NCI-H226 (cell line): ENCODE measurements around the gene SMIM32.

Experiments
- DNase-seq: peaks from one replicate; pipeline ENCODE4 v3.0.0-alpha.2; 2015

Gene SMIM32

DNA sequence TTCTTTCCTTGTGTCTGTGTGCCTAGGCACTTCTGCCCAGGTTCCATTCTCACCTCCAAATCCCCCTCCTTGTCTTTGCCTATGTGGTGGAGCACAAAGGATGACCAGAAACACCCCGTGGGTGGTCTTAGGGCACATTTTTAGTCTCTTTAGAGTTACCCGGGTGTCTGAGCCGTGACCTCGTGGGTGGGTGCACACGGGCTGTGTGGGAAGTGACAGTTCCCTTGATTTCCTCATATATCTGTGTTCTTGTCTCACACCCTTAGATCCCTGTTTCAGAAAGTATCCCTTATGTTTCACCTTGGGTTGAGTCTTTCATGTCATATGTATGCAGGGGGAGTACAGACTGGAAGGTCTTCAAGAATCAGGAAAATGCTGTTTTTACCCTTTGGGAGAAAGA is 13.4 kb upstream of the SMIM32 start:
- no peak for DNase-seq

DNA sequence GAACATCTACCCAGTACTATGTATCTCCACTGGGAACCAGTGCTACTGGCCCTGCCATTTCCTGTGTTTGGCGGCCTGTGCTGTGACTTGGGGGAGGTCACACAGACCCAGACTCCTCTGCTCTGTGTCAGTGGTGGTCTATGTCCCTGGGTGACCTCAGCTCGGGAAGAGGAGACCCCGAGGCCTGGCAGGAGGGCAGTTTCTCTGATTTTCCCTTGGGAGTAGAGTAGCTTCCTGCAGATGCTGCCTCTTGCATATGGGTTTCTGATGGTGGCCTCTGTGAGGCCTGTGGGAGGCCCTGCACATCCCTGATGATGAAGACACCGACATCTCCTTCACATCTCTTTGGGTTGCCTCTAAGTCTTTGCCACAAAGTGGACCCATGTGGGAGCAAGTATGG is 13.0 kb upstream of the SMIM32 start:
- DNase-seq, result no peak

DNA sequence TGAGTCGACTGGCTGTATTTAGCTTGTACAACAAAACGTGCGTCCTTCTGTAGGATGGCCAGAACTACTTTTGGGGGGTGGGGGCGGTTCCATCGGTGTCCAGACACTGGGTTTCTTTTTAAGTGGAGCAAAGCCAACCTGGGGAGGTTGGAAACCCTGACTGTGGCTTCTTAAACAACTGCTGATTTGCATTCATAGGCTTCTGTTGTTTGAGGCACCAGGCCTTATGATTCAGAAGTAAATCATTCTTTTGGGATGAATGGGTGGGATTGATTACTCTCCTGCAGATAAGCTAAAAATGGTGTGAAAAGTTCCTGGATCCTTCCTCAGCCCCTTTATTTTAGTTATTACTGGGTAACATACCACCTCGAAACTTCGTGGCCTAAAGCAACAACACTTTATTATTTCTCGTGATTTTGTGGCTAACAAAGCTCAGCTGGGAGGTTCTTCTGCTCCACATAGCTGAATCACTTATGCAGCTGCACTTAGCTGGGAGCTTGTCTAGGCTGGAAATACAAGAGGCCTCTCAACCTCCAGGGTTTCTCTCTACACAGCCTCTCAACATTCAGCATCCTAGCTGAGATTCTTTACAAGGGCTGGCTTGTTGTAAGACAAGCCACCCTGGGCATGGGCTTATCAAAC is 12.2 kb upstream of the SMIM32 start:
- no peak for DNase-seq

DNA sequence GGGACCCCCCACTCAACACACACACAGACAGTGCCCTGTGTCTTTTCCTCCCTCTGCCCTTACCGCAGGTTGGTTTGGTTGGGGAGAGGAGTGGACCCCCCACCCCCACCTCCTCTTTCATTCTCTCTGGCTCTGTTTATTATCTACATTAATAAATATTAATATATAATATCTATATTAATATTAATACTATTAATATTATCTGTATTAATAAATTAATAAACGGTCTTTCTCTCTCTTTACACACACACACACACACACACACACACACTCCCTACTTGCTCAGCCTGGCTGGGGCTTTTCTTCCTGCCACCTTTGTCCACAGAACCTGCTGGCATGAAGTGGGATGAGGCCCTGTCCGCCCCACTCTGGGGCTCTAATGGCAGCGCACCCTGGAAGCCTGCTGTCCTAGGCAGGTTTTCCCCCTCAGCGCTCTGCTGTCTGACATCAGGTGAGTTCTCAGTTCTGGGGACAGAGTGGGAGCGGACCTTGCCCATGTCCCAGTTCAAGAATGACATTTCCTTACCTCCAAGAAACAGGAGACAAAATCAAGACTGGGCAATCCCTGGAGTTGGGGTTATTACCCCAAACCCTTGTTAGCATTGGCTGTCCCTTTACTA is 10.5 kb upstream of the SMIM32 start:
- no peak for DNase-seq

DNA sequence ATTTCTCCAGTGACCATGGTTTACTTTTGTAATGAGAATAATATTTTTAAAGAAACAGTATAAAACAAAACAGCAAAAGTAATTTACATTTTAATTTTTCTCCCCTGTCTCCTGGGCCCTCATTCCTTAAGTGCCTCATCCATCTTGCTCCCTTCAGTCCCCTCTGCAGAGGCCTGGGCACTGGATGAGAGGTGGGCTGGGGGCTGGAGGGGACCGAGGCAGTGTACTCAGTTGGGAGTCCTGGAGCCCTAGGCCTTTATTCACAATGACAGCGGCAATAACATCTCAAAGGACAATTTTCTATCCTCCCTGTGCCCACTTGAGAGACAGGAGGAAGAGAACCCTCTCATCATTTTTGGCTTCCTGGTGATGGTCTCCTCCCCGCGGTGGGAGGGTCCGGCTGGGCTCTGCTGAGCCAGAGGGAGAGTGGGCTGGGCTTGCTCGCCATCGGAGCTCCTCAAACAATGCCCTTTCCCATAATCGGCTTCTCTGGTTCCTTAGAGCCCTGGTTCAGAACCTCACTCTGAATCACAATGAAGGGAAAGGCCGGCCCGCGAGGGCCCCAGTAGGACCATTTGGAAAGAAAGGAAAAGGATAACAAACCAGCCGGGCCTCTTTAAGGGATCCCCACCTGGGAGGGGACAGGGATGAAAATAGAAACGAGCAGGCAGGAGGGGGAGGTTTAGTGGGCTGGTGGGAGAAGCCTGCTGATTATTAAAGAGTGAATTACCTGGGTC is 9.7 kb upstream of the SMIM32 start:
- DNase-seq, result no peak

DNA sequence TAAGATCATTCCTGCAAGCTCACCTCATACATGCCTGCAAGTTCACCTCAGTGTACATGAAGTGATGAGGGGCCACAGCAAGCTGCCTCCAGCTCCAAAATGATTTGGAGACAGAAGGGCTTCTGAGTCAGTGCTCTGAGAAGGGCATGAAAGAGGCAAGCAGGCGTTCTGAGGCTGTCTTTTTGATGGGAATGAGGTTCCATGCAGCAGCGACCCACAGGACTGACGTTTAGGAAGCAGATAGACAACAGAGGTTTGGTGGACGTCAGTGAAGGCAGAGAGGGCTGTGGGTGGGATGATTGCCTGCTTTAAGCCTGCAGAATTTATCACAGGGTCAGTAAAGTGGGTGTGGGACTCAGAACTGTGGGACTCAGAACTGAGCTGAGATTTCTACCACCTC is 8.9 kb upstream of the SMIM32 start:
- no peak for DNase-seq

DNA sequence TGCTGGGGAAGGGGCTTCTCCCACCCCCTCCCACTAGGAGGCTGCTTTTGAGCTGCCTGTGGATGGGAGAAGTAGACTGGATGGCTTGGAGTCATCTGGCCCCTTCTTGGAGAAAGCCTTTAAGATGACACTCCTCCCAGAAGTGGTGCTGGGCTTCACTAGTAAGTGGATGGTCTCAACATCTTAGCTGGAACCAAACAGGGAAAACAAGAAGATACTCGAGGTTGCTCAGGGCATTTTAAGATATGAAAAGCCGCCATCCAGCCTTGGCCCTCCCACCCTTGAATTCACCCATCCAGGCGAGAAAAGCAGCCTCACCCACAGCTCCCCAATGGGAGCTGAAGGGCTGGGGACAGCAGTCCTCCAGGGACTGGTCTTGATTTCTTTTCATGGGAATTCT is 7.8 kb upstream of the SMIM32 start:
- DNase-seq, result no peak

DNA sequence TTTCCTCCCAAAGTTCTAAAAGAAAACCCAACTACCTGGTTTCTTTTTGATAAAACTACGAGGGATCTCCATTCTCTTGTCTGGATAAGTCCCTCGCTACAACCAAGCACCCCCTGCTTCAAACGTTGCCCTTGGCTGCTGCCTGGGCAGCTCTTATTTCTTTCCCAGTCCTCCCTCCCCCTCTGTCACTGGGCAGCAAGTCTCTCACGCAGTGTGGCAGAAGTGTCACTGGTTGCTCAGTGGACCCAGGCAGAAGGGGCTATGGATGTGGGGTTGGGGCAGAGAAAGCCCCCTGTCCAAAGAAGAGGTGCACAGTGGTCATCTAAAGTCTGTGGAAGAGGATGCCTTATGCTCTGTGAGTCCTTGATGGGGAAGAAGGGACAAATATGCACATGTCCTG is 7.2 kb upstream of the SMIM32 start:
- no peak for DNase-seq

DNA sequence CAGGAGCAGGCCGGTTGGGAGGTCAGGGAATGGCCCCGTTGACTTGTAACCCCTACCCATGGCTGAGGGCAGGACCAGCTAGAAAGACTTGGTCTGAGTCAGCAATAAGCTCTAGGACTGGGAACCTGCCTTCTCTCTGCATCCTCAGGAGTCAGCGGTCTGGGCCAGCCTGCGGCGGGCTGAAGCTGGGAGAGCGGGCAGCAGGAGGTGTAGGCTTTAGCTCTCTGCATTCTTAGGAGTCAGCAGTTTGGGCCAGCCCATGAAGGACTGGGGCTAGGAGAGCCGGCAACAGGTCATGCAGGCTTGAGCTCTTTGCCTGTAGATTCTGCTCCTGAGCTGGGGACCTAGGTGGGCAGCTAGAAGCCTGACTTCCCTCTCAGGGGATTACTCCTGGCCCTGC is 6.4 kb upstream of the SMIM32 start:
- no peak for DNase-seq

DNA sequence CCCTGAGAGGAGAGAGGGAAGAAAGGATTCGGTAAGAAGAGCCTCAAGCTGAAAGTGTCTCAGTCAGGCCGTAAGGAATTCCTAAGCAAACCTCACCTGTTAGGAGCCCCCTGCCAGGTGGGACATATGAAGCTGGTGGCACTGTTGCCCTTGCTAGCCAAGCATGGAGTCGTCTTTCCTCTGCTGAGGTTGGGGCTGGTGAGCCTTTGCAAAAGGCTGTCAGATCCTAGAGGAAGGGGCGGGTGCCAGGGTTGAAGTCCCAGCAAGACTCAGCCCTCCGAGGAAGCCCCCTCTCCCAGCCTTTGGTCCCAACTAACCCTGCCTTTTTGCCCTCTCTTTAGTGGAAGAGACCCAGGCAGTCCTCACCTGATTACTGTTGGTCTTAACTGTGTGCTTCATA is 5.5 kb upstream of the SMIM32 start:
- DNase-seq, result no peak

DNA sequence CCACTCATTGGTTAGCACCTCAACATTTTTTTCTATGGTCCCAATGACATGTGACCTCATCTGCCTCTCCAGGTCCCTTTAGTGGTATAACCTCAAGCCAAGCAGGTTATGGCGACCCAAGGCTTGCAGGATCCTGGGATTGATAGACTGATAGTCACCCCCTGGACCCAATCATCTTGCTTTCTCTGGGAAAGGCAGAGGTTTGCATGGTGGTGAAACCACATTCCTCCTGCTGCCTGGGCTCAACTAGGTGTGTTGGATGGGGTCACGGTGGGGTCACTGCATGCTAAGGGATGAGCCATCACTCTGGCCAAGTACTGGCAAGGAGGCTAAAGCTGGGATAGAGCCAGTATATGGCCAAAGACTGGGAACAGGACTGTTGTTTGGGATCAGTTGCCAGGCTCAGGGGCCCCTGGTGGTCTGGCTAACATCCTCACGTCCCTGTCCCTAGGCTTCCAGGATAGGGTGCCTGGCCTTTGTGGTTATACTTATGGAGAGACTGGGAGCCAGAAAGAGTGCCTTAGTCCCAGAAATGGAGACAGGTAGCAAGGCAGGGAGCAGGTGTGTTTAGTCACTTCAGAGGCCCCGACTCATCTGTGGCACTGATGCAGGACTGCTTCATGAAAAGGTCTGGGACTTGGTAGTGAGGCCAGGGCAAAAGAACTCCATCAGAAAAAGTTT is 4.6 kb upstream of the SMIM32 start:
- DNase-seq, result no peak

DNA sequence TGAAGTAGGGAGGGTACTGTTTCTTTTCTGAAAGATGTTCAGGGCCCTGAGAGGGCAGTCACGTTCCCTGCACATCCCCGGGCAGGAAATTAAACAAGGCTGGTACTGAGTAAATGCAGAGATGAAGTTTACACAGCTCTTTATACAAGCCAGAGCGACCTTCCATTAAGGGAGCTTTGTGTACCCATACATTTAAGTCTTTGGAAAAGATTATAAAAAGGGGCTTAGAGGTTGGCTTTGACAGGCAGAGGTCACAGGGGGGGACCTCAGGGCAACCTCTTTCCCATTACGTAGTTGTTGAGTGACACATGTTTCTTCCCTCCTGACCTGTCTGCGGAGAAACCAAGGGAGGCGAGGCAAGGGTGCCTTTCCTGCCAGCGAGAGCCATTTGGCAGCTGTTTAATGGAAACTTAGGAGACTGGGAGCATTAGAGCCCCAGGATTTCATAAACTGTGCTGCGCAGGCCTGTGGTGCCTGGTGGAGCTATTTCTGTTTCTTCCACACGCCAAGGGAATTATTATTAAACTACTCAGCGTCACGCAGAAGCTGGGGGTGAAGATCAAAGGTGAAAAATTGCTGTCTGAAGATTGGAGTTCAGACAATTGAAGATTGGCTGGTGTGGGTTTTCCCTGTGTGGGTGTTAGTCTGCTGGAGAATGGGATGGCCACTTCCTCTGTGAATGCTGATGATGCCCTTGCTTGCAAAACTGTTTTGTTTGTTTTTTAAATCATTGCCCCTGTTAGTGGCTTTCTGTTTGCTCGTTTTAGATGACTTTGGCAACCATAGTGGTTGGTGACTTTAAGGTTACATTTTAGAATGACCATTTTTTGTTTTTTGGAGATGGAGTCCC is 3.2 kb upstream of the SMIM32 start:
- DNase-seq, result no peak

DNA sequence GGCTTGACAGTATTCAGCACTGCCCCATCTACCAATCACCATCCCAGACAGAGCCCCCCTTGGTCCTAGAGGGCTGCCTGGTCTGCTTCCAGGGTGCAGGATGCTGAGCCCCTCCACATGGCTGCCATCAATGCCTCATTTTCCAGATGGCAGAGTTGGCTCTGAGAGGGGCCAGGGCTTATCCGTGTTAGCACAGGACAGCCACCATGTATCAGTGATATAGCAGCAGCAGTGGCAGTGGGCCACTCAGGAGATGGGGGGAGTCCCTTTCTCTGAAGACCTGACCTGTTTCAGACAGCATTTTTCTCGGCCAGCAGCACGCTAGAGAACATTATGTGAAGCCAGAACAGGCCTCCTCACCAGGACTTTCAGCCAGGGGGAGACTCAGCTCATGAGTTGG is 1.6 kb upstream of the SMIM32 start:
- no peak for DNase-seq

DNA sequence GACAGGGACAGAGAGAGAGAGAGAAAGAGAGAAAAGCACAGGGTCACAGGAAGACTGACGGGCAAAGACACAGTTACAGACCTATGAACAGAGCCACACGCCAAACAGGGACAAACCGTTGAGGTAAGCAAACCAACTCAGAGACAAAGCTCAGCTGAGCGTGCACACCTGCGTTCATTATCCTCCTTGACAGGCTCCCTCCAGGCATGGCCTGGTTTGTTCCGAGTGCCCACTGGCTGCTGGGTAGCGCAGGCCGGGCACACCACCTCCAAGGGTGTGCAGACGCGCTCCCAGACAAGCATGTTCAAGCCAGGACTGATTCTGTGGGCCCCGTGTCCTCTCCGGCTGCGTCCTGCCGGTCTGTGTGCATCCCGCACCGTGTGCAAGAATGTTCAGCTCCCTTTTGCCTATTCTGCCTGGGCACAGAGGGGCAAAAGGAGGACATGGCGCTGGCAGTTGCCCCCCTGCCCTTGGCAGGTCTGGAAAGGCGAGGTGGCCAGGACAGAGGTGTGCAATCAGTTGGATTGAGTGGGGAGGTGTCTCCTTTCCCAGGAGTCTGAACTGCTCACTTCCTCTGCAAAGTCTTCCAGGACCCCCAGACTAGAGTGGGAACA is 467 bp upstream of the SMIM32 start:
- no peak for DNase-seq

DNA sequence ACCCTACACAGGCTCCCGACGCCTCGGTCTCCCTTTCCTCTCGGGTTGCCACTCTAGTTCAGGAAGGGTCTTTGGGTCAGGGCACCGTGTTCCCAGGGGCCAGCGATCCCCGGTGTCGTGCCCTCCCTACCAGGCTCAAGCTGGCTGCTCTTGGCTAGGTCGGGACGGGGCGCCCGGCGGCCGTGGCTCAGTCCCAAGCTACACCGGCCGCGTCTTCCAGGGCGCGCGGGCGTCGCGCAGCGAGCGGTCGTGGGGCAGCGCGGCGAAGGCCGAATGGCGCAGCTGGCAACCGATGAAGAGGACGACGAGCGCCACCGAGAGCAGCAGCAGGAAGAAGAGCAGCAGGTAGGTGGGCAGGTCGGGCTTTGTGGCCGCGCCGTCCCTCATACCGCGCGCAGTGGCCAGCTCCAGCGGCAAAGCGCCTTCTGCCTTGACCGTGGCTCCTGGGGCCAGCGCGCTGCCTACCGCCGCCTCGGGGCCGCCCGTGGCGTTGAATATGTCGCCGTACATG is 892 bp downstream of the SMIM32 start:
- no peak for DNase-seq

DNA sequence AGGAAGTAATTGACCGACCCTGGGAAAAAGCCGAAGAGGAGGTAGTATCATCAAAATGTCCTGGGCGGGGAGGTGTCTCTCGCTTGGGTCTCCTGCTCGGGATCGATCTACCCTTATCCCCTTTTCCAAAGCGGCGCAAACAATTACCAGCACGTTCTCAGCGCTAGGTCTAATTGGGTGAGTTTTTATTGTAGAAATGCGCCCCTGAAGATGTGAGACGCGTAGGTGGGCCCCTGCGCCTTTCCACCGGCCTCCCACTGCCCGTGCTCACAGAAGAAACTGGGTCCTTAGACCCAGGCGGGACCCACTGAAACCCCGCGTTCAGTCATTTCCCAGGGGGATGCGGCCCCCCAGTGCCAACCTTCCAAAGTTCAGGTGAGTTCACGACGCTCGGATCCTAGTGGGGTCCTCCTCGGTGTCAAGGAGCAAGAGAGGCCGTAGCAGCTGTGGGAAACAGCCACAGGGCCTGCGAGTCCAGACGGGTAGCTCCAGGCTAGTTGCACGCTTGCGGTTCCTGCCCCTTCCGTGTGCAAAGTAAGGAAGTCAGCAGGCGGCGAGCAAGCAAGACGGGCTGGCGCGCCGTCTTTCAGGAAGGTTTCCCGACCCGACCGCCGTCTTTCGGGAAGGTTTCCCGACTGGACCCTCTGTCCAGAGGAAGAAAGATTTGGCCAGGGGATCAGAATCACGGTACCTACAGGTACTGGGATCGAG is 1.5 kb downstream of the SMIM32 start:
- no peak for DNase-seq

DNA sequence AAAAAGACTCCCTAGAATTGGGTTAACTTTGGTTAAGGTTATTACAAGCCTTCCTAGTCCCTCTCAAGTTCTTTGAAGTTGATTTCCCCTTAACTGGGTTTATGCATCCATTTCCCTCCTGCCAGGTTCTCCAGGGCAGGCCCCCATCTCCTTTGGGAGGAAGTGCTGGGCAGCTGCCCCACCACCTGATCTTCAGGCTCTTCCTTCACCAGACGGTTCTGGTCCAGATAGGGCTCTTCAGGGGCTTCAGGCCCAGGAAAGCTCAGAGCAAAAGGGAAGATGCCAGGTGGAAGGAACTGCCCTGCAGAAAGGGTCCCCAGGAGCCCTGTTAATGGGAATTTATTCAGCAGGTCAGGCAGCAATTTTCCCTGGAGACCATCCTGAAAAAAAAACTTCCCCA is 2.1 kb downstream of the SMIM32 start:
- no peak for DNase-seq

DNA sequence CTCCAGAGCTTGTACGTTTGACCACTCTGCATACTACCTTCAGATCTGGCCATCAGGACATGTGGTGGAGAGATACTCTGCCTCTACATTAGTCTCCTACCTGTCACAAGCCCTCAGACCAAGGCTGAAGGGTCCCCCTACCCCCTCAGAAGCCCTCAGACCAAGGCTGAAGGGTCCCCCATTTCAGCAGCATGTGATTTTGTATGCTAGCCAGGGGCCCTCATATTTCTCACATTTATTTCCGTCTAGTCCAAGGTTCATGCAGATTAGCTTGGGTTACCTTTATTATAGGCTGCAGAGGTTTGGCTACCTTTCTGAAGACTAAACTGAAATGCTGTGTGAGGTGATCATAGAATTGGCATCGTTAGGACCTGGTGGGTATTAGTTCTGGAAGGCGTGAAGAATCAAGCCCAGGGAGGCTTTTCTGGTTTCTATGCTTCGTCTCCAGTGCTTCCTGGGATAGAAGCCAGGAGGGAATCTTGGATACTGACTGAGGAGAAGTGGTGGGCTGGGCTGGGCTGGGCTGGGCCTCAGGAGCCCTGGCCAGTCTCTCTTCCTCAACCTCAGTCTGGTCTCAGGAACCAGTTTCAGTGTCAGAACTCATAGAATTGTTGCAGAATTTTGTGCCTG is 2.8 kb downstream of the SMIM32 start:
- DNase-seq, result no peak

DNA sequence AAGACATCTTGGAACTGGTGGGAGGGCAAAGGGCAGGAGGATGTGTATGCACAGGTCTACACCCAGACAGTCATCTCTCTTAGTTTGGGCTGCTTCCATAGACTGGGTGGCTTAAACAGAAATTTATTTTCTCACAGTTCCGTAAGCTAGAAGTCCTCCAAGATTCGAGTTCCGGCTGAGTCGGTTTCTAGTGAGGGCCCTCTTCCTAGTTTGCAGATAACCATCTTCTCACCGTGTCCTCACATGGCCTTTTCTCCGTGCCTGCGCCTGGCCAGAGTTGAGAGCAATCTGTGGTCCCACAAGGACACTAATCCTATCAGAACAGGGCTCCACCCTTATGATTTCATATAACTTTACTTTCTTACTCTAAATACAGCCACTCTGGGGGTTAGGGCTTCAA is 4.1 kb downstream of the SMIM32 start:
- no peak for DNase-seq

DNA sequence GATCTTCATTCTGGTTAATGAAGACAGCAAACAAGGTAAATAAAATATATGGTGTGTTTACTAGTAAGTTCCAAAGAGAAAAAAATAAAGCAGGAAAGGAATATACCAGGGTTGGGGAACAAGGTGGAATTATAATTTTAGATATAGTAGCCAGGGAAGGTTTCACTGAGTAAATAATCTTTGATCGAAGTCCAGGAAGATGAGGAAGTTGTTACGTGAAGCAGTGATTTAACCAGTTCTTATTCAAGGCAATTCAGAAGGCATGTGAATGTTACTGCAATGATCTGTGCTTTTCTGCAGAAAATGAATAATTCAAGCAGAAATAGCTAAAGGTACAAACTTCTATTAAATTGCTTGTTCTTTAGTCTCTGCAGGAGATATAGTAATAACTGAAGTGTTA is 6.2 kb downstream of the SMIM32 start:
- DNase-seq, result no peak
